ENCODE results near the gene TTLL8. TPM values are rescaled to one million over a fixed set of nuclear protein-coding genes. Genes with fewer than 3 reads are reported as not detected.
A peak's percentile ranks its signal among the peaks of the same experiment; 100 is the strongest.

Gene TTLL8
- total RNA-seq, 2 donors from 2014 or later, result 0.20 TPM; not detected in 1

DNA sequence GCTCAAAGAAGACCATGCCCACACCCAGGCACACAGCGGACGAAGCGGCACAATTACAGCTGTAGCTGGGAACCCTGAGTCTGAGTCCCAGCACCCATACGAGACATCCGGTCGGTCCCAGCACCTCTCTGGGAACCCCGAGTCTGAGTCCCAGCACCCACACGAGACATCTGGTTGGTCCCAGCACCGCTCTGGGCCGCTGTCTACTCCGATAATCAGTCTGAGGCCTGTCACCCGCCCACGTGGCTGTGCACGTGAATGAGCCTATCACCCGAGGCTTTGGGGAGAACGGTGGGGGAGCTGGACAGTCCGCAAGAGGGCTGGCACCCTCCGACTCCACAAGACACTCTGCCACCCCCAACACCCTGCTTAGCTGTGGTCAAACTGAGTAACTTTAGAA is 6.2 kb downstream of the TTLL8 start:
- H3K27ac ChIP-seq (ENCODE audit: low read depth, low read length), result no peak overlapping the region
- no peaks in the 10 kb centered on the region for H3K36me3 ChIP-seq (ENCODE audit: control insufficient read depth, insufficient read depth, low read length)
- no peaks in the 10 kb centered on the region for H3K9me3 ChIP-seq (ENCODE audit: control insufficient read depth, low read length)
- H3K9ac ChIP-seq (ENCODE audit: extremely low read depth, low read length, poor library complexity, severe bottlenecking), result no peak overlapping the region
- no peak overlapping the region for H3K4me3 Mint-ChIP-seq
- H3K27ac Mint-ChIP-seq, result no peak overlapping the region
- peaks cover 5% of the 10 kb centered on the region for H3K9me3 Mint-ChIP-seq
- H3K27me3 ChIP-seq (ENCODE audit: control insufficient read depth, insufficient read depth, low read length, poor library complexity, severe bottlenecking), result peaks cover 1% of the 10 kb centered on the region
- H3K4me3 ChIP-seq (ENCODE audit: low read length), result no peak overlapping the region
- H3K4me1 Mint-ChIP-seq, result no peaks in the 10 kb centered on the region
- 84 to 92% methylated on average over 10 to 18 of the region's 18 CpGs for WGBS, 2 experiments (ENCODE audit: insufficient coverage in 1 of 2, insufficient read length in 1 of 2)
- no peak for DNase-seq
- no peaks in the 10 kb centered on the region for H3K4me1 ChIP-seq (ENCODE audit: control insufficient read depth, insufficient read depth, low read length)
- TF ChIP-seq, protein P1, sequence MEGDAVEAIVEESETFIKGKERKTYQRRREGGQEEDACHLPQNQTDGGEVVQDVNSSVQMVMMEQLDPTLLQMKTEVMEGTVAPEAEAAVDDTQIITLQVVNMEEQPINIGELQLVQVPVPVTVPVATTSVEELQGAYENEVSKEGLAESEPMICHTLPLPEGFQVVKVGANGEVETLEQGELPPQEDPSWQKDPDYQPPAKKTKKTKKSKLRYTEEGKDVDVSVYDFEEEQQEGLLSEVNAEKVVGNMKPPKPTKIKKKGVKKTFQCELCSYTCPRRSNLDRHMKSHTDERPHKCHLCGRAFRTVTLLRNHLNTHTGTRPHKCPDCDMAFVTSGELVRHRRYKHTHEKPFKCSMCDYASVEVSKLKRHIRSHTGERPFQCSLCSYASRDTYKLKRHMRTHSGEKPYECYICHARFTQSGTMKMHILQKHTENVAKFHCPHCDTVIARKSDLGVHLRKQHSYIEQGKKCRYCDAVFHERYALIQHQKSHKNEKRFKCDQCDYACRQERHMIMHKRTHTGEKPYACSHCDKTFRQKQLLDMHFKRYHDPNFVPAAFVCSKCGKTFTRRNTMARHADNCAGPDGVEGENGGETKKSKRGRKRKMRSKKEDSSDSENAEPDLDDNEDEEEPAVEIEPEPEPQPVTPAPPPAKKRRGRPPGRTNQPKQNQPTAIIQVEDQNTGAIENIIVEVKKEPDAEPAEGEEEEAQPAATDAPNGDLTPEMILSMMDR (conservative IDR thresholded peaks at IDR 0.05), result no peak
- H3K27me3 Mint-ChIP-seq (ENCODE audit: insufficient read depth), result peaks cover 6% of the 10 kb centered on the region
- H3K36me3 Mint-ChIP-seq (ENCODE audit: low read depth), result no peaks in the 10 kb centered on the region

DNA sequence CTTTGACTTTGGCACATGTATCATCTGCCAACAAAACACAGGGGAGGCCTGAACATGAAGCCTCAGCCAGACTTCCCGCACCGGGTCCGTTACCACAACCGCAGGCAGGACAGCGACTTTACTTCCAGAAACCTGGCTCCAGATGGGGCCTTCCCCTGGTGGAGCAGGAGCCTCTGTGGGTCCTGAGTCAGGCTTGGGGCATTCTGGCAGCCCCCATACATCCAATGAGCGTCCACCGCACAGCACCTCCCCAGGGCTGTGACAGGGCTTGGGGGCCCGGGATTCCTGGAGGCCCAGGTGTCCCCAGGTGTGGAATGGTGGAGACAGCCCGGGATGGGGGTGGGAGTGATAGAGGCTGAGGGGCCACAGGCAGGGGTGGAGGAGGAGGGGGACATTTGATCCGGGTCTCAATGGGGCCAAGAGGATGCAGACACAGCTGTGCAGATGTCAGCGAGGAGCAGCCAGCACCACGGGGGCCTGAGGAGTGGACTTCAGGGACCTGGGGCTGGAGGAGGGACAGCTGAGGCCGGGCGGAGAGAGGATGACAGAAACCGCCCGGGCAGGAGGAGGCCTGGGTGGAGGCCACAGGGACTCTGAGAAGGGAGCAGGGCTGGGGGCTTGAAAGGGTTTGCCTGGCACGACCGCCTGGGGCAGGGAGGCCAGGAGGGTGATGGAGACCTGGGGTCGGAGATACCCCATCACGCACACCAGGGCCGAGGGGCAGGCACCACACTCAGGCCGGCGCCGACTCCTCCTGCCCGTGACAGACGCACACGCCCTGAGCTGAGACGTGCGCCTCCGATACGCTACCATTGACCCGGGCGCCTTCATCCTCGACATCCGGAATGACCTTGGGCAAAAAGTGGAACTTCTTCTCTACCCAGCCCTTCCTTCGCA is 8.6 kb downstream of the TTLL8 start:
- peak; percentile 30 for DNase-seq
- Histone ChIP-seq H3K4me1 (ENCODE audit: control insufficient read depth, insufficient read depth, low read length) (no peaks in the 10 kb centered on the region), H3K36me3 (ENCODE audit: control insufficient read depth, insufficient read depth, low read length) (no peaks in the 10 kb centered on the region), H3K27ac (ENCODE audit: low read depth, low read length) (no peak overlapping the region), H3K9ac (ENCODE audit: extremely low read depth, low read length, poor library complexity, severe bottlenecking) (no peak overlapping the region), H3K27me3 (ENCODE audit: control insufficient read depth, insufficient read depth, low read length, poor library complexity, severe bottlenecking) (no peaks in the 10 kb centered on the region), H3K4me3 (ENCODE audit: low read length) (no peak overlapping the region), H3K9me3 (ENCODE audit: control insufficient read depth, low read length) (no peaks in the 10 kb centered on the region)
- WGBS, 2 experiments (ENCODE audit: insufficient coverage in 1 of 2, insufficient read length in 1 of 2), result 94% methylated on average over 25 to 36 of the region's 36 CpGs
- Mint-ChIP-seq H3K27me3 (ENCODE audit: insufficient read depth) (peaks cover 6% of the 10 kb centered on the region), H3K36me3 (ENCODE audit: low read depth) (no peaks in the 10 kb centered on the region), H3K4me3 (no peak overlapping the region), H3K27ac (no peak overlapping the region), H3K9me3 (peaks cover 5% of the 10 kb centered on the region), H3K4me1 (no peaks in the 10 kb centered on the region)
- TF ChIP-seq, protein P1 (conservative IDR thresholded peaks at IDR 0.05), result no peak

DNA sequence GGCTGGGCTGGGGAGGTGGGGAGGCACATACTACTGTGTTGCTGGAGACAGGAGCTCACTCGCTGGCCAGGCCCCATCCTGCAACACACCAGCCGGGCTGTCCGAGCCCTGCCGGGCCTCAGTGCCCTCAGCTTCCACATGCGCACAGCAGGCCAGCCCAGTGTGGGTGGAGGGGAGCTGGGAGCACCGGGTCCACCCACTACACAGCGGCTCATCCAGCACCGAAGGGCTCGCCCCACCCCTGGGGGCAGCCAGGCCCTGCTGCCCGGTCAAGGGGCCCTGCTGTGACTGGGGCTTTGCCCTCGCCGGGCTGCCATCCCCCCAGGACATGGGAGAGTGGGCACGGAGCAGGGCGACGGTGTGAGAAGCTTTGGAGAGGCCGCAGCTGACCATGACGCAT is 9.3 kb downstream of the TTLL8 start:
- H3K4me1 ChIP-seq (ENCODE audit: control insufficient read depth, insufficient read depth, low read length), result no peaks in the 10 kb centered on the region
- H3K27ac ChIP-seq (ENCODE audit: low read depth, low read length), result no peak overlapping the region
- TF ChIP-seq, protein P1 (conservative IDR thresholded peaks at IDR 0.05), result no peak
- no peaks in the 10 kb centered on the region for H3K27me3 ChIP-seq (ENCODE audit: control insufficient read depth, insufficient read depth, low read length, poor library complexity, severe bottlenecking)
- peaks cover 3% of the 10 kb centered on the region for H3K9me3 Mint-ChIP-seq
- H3K4me3 Mint-ChIP-seq, result no peak overlapping the region
- DNase-seq, result no peak
- peaks cover 4% of the 10 kb centered on the region for H3K27me3 Mint-ChIP-seq (ENCODE audit: insufficient read depth)
- no peaks in the 10 kb centered on the region for H3K36me3 ChIP-seq (ENCODE audit: control insufficient read depth, insufficient read depth, low read length)
- H3K4me1 Mint-ChIP-seq, result no peaks in the 10 kb centered on the region
- 90 to 96% methylated on average over 3 to 17 of the region's 17 CpGs for WGBS, 2 experiments (ENCODE audit: insufficient coverage in 1 of 2, insufficient read length in 1 of 2)
- no peak overlapping the region for H3K27ac Mint-ChIP-seq
- no peak overlapping the region for H3K9ac ChIP-seq (ENCODE audit: extremely low read depth, low read length, poor library complexity, severe bottlenecking)
- H3K9me3 ChIP-seq (ENCODE audit: control insufficient read depth, low read length), result no peaks in the 10 kb centered on the region
- no peak overlapping the region for H3K4me3 ChIP-seq (ENCODE audit: low read length)
- no peaks in the 10 kb centered on the region for H3K36me3 Mint-ChIP-seq (ENCODE audit: low read depth)

Measured in endodermal cell (in vitro differentiated cells).